ENCODE results near the gene ANKHD1.
"Not testable (repeated sequence)": the region's sequence is repeated elsewhere in the genome, so short reads cannot be mapped to it uniquely, and the experiment has no call there.

The ANKHD1 gene

DNA sequence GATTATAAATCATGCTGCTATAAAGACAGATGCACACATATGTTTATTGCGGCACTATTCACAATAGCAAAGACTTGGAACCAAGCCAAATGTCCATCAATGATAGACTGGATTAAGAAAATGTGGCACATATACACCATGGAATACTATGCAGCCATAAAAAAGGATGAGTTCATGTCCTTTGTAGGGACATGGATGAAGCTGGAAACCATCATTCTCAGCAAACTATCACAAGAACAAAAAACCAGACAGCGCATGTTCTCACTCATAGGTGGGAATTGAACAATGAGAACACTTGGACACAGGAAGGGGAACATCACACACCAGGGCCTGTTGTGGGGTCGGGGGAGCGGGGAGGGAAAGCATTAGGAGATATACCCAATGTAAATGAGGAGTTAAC is 55.7 kb downstream of the ANKHD1 start:
- H3K9ac ChIP-seq (ENCODE audit: low read length); H3K4me3 ChIP-seq (ENCODE audit: low read length); H3K27me3 ChIP-seq (ENCODE audit: control insufficient read depth, insufficient read depth, low read length); H3K36me3 ChIP-seq (ENCODE audit: control insufficient read depth, insufficient read depth, low read length); H3K9me3 ChIP-seq (ENCODE audit: control insufficient read depth, low read length); H3K4me1 ChIP-seq (ENCODE audit: control insufficient read depth, insufficient read depth, low read length): not testable (repeated sequence)

- H3K27me3 ChIP-seq (ENCODE audit: control insufficient read depth, insufficient read depth, low read length): no peaks in the 10 kb centered on the region
- H3K4me3 ChIP-seq (ENCODE audit: low read length): no peak overlapping the region
- H3K9ac ChIP-seq (ENCODE audit: low read length): no peak overlapping the region
- no peaks in the 10 kb centered on the region for H3K9me3 ChIP-seq (ENCODE audit: control insufficient read depth, low read length)
- H3K36me3 ChIP-seq (ENCODE audit: control insufficient read depth, insufficient read depth, low read length): no peaks in the 10 kb centered on the region
- no peaks in the 10 kb centered on the region for H3K4me1 ChIP-seq (ENCODE audit: control insufficient read depth, insufficient read depth, low read length)
Measured at GRCh38 chr5:140466981-140467742, 65.5 kb downstream of the ANKHD1 start.

- Histone ChIP-seq H3K9me3 (ENCODE audit: control insufficient read depth, low read length) (no peaks in the 10 kb centered on the region), H3K4me1 (ENCODE audit: control insufficient read depth, insufficient read depth, low read length) (no peaks in the 10 kb centered on the region), H3K4me3 (ENCODE audit: low read length) (no peak overlapping the region), H3K36me3 (ENCODE audit: control insufficient read depth, insufficient read depth, low read length) (no peaks in the 10 kb centered on the region), H3K9ac (ENCODE audit: low read length) (no peak overlapping the region), H3K27me3 (ENCODE audit: control insufficient read depth, insufficient read depth, low read length) (no peaks in the 10 kb centered on the region)
Measured at GRCh38 chr5:140468188-140468587, 66.6 kb downstream of the ANKHD1 start.

GRCh38 chr5:140469259-140469658 is 67.6 kb downstream of the ANKHD1 start:
- H3K4me3 ChIP-seq (ENCODE audit: low read length): no peak overlapping the region
- no peaks in the 10 kb centered on the region for H3K9me3 ChIP-seq (ENCODE audit: control insufficient read depth, low read length)
- H3K27me3 ChIP-seq (ENCODE audit: control insufficient read depth, insufficient read depth, low read length): no peaks in the 10 kb centered on the region
- no peaks in the 10 kb centered on the region for H3K4me1 ChIP-seq (ENCODE audit: control insufficient read depth, insufficient read depth, low read length)
- no peaks in the 10 kb centered on the region for H3K36me3 ChIP-seq (ENCODE audit: control insufficient read depth, insufficient read depth, low read length)
- no peak overlapping the region for H3K9ac ChIP-seq (ENCODE audit: low read length)

- no peak overlapping the region for H3K4me3 ChIP-seq (ENCODE audit: low read length)
- no peaks in the 10 kb centered on the region for H3K36me3 ChIP-seq (ENCODE audit: control insufficient read depth, insufficient read depth, low read length)
Measured at GRCh38 chr5:140480310-140481014, 78.8 kb downstream of the ANKHD1 start.

DNA sequence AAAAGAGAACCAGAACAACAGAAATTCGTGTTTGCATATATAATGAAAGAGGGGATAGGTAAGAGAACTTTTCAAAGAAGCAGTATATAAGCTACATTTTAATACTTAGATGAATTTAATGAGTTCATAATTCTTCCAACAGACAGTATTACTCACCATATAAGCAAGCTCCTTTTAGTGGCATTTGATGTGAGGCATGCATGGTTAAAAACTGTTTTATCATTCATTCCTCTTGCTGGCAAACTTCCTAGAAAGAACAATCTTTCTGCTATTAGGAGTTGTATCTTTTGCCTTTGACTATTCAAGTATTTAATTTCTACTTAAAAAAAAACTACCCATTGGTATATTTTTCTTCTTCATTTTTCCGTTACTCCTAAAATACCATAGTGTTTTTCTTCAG is 80.1 kb downstream of the ANKHD1 start:
- no peaks in the 10 kb centered on the region for H3K27me3 ChIP-seq (ENCODE audit: control insufficient read depth, insufficient read depth, low read length)
- H3K9me3 ChIP-seq (ENCODE audit: control insufficient read depth, low read length): no peaks in the 10 kb centered on the region
- no peak overlapping the region for H3K4me3 ChIP-seq (ENCODE audit: low read length)
- H3K36me3 ChIP-seq (ENCODE audit: control insufficient read depth, insufficient read depth, low read length): no peaks in the 10 kb centered on the region
- H3K9ac ChIP-seq (ENCODE audit: low read length): no peak overlapping the region
- no peaks in the 10 kb centered on the region for H3K4me1 ChIP-seq (ENCODE audit: control insufficient read depth, insufficient read depth, low read length)

More at GRCh38 chr5:140480310-140481014, 78.8 kb downstream of the ANKHD1 start:
- Histone ChIP-seq H3K9ac (ENCODE audit: low read length) (no peak overlapping the region), H3K9me3 (ENCODE audit: control insufficient read depth, low read length) (no peaks in the 10 kb centered on the region), H3K27me3 (ENCODE audit: control insufficient read depth, insufficient read depth, low read length) (no peaks in the 10 kb centered on the region), H3K4me1 (ENCODE audit: control insufficient read depth, insufficient read depth, low read length) (no peaks in the 10 kb centered on the region)

DNA sequence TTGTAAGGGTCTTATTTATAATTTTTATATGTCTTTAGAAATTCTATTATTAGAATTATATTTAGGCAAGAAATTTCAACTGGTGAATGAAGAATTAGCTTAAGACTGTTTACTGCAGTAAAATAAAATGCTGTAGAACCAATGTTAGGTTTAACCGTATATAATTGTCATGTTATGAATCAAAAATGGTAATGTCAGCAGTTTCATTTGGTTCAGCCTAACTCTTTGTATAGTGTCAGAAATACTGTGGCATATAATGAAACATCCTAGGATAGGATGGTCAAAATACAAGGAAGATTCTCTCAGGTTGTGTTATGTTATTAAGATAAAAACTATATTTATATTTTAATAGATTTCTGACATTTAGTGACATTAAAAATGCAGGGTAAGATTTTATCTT is 81.4 kb downstream of the ANKHD1 start:
- no peaks in the 10 kb centered on the region for H3K9me3 ChIP-seq (ENCODE audit: control insufficient read depth, low read length)
- H3K9ac ChIP-seq (ENCODE audit: low read length): no peak overlapping the region
- H3K27me3 ChIP-seq (ENCODE audit: control insufficient read depth, insufficient read depth, low read length): no peaks in the 10 kb centered on the region
- H3K36me3 ChIP-seq (ENCODE audit: control insufficient read depth, insufficient read depth, low read length): no peaks in the 10 kb centered on the region
- no peaks in the 10 kb centered on the region for H3K4me1 ChIP-seq (ENCODE audit: control insufficient read depth, insufficient read depth, low read length)
- no peak overlapping the region for H3K4me3 ChIP-seq (ENCODE audit: low read length)

DNA sequence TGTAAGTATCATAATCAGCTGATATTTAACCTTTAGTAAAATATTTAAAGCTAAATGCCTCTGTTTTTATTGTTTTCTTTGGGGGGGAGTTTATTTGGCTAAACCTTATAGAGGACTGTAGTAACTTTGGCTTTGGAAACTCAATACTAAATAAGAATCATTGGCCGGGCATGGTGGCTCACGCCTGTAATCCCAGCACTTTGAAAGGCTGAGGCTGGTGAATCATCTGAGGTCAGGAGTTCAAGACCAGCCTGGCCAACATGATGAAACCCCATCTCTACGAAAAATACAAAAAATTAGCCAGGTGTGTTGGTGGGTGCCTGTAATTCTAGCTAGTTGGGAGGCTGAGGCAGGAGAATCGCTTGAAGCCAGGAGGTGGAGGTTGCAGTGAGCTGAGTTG is 86.5 kb downstream of the ANKHD1 start:
- not testable (repeated sequence) for H3K36me3 ChIP-seq (ENCODE audit: control insufficient read depth, insufficient read depth, low read length); H3K9ac ChIP-seq (ENCODE audit: low read length); H3K4me1 ChIP-seq (ENCODE audit: control insufficient read depth, insufficient read depth, low read length); H3K4me3 ChIP-seq (ENCODE audit: low read length); H3K27me3 ChIP-seq (ENCODE audit: control insufficient read depth, insufficient read depth, low read length); H3K9me3 ChIP-seq (ENCODE audit: control insufficient read depth, low read length)

- H3K4me3 ChIP-seq (ENCODE audit: low read length): no peak overlapping the region
- no peak overlapping the region for H3K9ac ChIP-seq (ENCODE audit: low read length)
- no peaks in the 10 kb centered on the region for H3K4me1 ChIP-seq (ENCODE audit: control insufficient read depth, insufficient read depth, low read length)
- no peaks in the 10 kb centered on the region for H3K27me3 ChIP-seq (ENCODE audit: control insufficient read depth, insufficient read depth, low read length)
- no peaks in the 10 kb centered on the region for H3K9me3 ChIP-seq (ENCODE audit: control insufficient read depth, low read length)
- H3K36me3 ChIP-seq (ENCODE audit: control insufficient read depth, insufficient read depth, low read length): no peaks in the 10 kb centered on the region
Measured at GRCh38 chr5:140488914-140489313, 87.3 kb downstream of the ANKHD1 start.

DNA sequence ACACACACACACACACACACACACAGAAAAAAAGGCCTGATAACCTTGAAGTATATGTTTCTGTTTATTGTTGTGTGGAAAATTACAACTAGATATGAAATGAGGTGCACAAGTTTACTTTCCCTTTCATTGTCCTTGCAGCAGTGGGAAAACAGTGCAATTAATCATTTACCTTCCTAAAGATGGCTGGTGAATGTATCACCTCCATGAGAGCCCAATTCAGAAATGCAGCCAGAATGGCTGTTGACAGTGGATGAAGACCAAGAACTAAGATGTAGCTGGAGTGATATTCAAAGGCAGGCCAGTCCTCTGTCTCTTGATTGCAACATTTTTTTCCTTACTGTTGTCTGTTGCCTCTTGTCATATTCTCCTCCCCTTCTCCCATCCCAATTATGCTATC is 96.3 kb downstream of the ANKHD1 start:
- no peaks in the 10 kb centered on the region for H3K27me3 ChIP-seq (ENCODE audit: control insufficient read depth, insufficient read depth, low read length)
- no peaks in the 10 kb centered on the region for H3K36me3 ChIP-seq (ENCODE audit: control insufficient read depth, insufficient read depth, low read length)
- no peaks in the 10 kb centered on the region for H3K4me1 ChIP-seq (ENCODE audit: control insufficient read depth, insufficient read depth, low read length)
- no peak overlapping the region for H3K9ac ChIP-seq (ENCODE audit: low read length)
- H3K9me3 ChIP-seq (ENCODE audit: control insufficient read depth, low read length): no peaks in the 10 kb centered on the region
- H3K4me3 ChIP-seq (ENCODE audit: low read length): no peak overlapping the region

DNA sequence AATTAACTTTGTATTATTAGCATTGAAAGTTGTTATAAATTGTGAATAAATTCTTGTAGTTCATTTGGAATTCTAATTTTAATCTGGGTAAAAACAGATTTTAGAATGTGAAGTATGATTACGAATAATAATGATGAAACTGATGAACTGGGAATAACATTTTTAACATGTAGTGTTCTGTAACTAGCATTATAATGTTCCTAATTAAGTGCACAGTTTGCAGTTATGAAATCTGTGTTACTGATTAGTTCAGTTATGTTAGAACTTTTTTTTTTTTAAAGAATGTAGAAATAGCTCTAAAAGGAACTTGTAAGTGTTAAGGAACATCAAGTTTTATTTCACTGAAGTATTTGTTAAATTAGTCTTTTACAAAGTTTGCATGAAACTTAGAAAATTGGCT is 97.0 kb downstream of the ANKHD1 start:
- no peaks in the 10 kb centered on the region for H3K36me3 ChIP-seq (ENCODE audit: control insufficient read depth, insufficient read depth, low read length)
- no peaks in the 10 kb centered on the region for H3K27me3 ChIP-seq (ENCODE audit: control insufficient read depth, insufficient read depth, low read length)
- H3K4me3 ChIP-seq (ENCODE audit: low read length): no peak overlapping the region
- H3K4me1 ChIP-seq (ENCODE audit: control insufficient read depth, insufficient read depth, low read length): no peaks in the 10 kb centered on the region
- H3K9ac ChIP-seq (ENCODE audit: low read length): no peak overlapping the region
- no peaks in the 10 kb centered on the region for H3K9me3 ChIP-seq (ENCODE audit: control insufficient read depth, low read length)

DNA sequence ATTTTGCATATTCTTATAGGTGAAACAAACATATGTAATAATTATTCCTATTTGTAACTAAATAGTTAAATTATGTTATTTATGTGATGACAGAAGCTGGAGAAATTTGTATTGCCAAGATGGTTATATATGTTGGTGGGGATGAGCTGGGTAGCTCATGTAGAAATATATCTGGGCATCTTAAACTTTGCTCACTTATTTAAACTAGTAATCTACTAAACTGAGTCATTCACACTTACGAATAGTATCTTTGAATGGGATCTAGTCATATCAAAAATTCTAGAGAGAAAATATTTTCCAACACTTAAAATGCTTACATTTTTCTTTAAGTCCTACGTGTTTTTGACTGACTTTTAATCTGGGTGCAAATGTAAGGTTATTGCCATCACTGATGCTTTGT is 101.2 kb downstream of the ANKHD1 start:
- no peaks in the 10 kb centered on the region for H3K27me3 ChIP-seq (ENCODE audit: control insufficient read depth, insufficient read depth, low read length)
- H3K4me3 ChIP-seq (ENCODE audit: low read length): no peak overlapping the region
- peaks cover 3% of the 10 kb centered on the region for H3K36me3 ChIP-seq (ENCODE audit: control insufficient read depth, insufficient read depth, low read length)
- H3K9ac ChIP-seq (ENCODE audit: low read length): no peak overlapping the region
- H3K4me1 ChIP-seq (ENCODE audit: control insufficient read depth, insufficient read depth, low read length): no peaks in the 10 kb centered on the region
- no peaks in the 10 kb centered on the region for H3K9me3 ChIP-seq (ENCODE audit: control insufficient read depth, low read length)

Data from mucosa of stomach (tissue), 1 donor.